ELF-1 (cell line): Measurements from ENCODE around the gene RANGAP1.
A peak's percentile ranks its signal among the peaks of the same experiment; 100 is the strongest.
"Not testable (repeated sequence)": the region's sequence is repeated elsewhere in the genome, so short reads cannot be mapped to it uniquely, and the experiment has no call there.

Experiments
- DNase-seq: peaks from one replicate; pipeline ENCODE4 v3.0.0-alpha.2; 2016; ENCODE audit warnings: low read depth, low spot score

RANGAP1 gene

GRCh38 chr22:41301085-41302020, 15.4 kb upstream of the RANGAP1 start, which contains the start of gene ZC3H7B:
Gene ZC3H7B, plus strand, starts transcription at chr22:41301525. Its CDS starts 19,136 bp downstream, at chr22:41320661.
- peak; percentile 81 for DNase-seq

GRCh38 chr22:41300661-41301060, 14.7 kb upstream of the RANGAP1 start:
- DNase-seq = no peak

GRCh38 chr22:41296826-41297667, 11.1 kb upstream of the RANGAP1 start:
- no peak for DNase-seq

- DNase-seq = not testable (repeated sequence)
These were observed 8.8 kb upstream of the RANGAP1 start for GRCh38 chr22:41294816-41295215.

- peak; percentile 82 for DNase-seq
These were observed 4.6 kb upstream of the RANGAP1 start for GRCh38 chr22:41290262-41291221.

- no peak for DNase-seq
These were observed 3.7 kb upstream of the RANGAP1 start for GRCh38 chr22:41289671-41290070.

GRCh38 chr22:41288245-41288946, 2.4 kb upstream of the RANGAP1 start:
- DNase-seq = peak; percentile 82

- DNase-seq = no peak
These were observed 678 bp upstream of the RANGAP1 start for GRCh38 chr22:41286639-41287091.

- DNase-seq = peak; percentile 90
These were observed 557 bp downstream of the RANGAP1 start for GRCh38 chr22:41285441-41285819.

- DNase-seq = no peak
These were observed 1.5 kb downstream of the RANGAP1 start for GRCh38 chr22:41284465-41284864.

GRCh38 chr22:41280854-41281253, 5.1 kb downstream of the RANGAP1 start:
- DNase-seq = no peak

GRCh38 chr22:41280065-41280464, 5.9 kb downstream of the RANGAP1 start:
- no peak for DNase-seq

- DNase-seq = no peak
These were observed 11.1 kb downstream of the RANGAP1 start for GRCh38 chr22:41274856-41275255.

GRCh38 chr22:41273128-41273527, 12.9 kb downstream of the RANGAP1 start:
- DNase-seq = no peak

GRCh38 chr22:41271787-41272186, 14.2 kb downstream of the RANGAP1 start:
- peak; percentile 16 for DNase-seq

- no peak for DNase-seq
These were observed 18.0 kb downstream of the RANGAP1 start for GRCh38 chr22:41267958-41268357.

GRCh38 chr22:41264408-41264941, 21.5 kb downstream of the RANGAP1 start:
- DNase-seq = no peak

GRCh38 chr22:41263704-41264103, 22.3 kb downstream of the RANGAP1 start:
- DNase-seq = no peak

- no peak for DNase-seq
These were observed 23.7 kb downstream of the RANGAP1 start for GRCh38 chr22:41262250-41262765.
